K562 (cell line): ENCODE measurements around the gene GFI1B. TPM values are rescaled to one million over a fixed set of nuclear protein-coding genes. Genes with fewer than 3 reads are reported as not detected.
"Not testable (repeated sequence)": the region's sequence is repeated elsewhere in the genome, so short reads cannot be mapped to it uniquely, and the experiment has no call there.

Source experiments
- ATAC-seq: fragments of 200-7000 bp; cut with Tn5 transposase; 3 replicates; pipeline ENCODE4 v1.9.1; 2020; ENCODE audit warnings: moderate library complexity
- BruUV-seq: library from RNA; stranded (reverse); fragments of 400-500 nt; replicated peaks from 2 replicates; lab custom pipeline; 2021; lab: Mats Ljungman, UMichigan
- CTCF ChIA-PET: fragments of 300-600 bp; formaldehyde crosslinking; extraction: SDS; loops from one replicate; lab custom pipeline; 2021; ENCODE audit warnings: low intra/inter-chr PET ratio; lab: Yijun Ruan, JAX
- POLR2A ChIA-PET: fragments of 300-600, 350-650 bp; sonication (Branson Sonifier 250); formaldehyde crosslinking; extraction: SDS; loops from one replicate; lab custom pipeline; 2021; ENCODE audit warnings: antibody characterized with exemption, inconsistent platforms; lab: Yijun Ruan, JAX
- DNase-seq, 4 experiments: peaks; one replicate each; pipeline versions ENCODE4 v3.0.0 to v3.0.0-alpha.2; 2011 to 2018; ENCODE audit warnings: low spot score in 3 of 4, mixed read lengths in 3 of 4; ENCODE audit errors: extremely low read depth in 1 of 4
- FAIRE-seq: peaks from 2 replicates; lab custom pipeline; 2011; peaks lifted over from hg19 to GRCh38; lab: Jason Lieb, UNC
- H2AFZ ChIP-seq: 2 replicates; pipeline ENCODE4 v1.6.0; 2011; ENCODE audit warnings: low read depth, low read length, control low read depth, inconsistent platforms
- H3K27ac ChIP-seq: fragments of 200-600 bp; 3 replicates; pipeline ENCODE4 v1.8.0; 2011; ENCODE audit warnings: low read depth, mild to moderate bottlenecking, control low read depth, inconsistent platforms, low read length, moderate library complexity, mixed read lengths; ENCODE audit errors: extremely low read depth
- H3K27me3 ChIP-seq, 2 experiments: fragments of 300-600 bp in 1 of 2; 2 replicates in 1 of 2; 3 replicates in 1 of 2; pipeline versions ENCODE4 v1.6.0 to v1.8.0; 2011; ENCODE audit warnings: inconsistent platforms in 2 of 2, low read length in 2 of 2, mild to moderate bottlenecking in 1 of 2, mixed read lengths in 1 of 2, moderate library complexity in 1 of 2; ENCODE audit not compliant: control insufficient read depth in 2 of 2, insufficient read depth in 2 of 2
- H3K36me3 ChIP-seq: fragments of 300-600 bp; 3 replicates; pipeline ENCODE4 v1.8.0; 2011; ENCODE audit warnings: mild to moderate bottlenecking, low read length, inconsistent platforms; ENCODE audit not compliant: control insufficient read depth, insufficient read depth
- H3K4me1 ChIP-seq, 2 experiments: fragments of 200-600 bp in 1 of 2; replicated peaks in 1 of 2; 2 replicates in 1 of 2; 3 replicates in 1 of 2; pipeline versions ENCODE4 v1.5.1 to v1.8.0; 2011; ENCODE audit warnings: inconsistent platforms in 2 of 2, low read length in 2 of 2, mild to moderate bottlenecking in 1 of 2, mixed read lengths in 1 of 2, moderate library complexity in 1 of 2; ENCODE audit not compliant: control insufficient read depth in 2 of 2, insufficient read depth in 2 of 2
- H3K4me2 ChIP-seq: 2 replicates; pipeline ENCODE4 v1.6.1; 2011; ENCODE audit warnings: low read length, control low read depth, inconsistent platforms, mixed read lengths; ENCODE audit not compliant: insufficient read depth
- H3K4me3 ChIP-seq: fragments of 200-600 bp; sonication (generic), shearing (Covaris generic); 2 replicates; pipeline ENCODE4 v1.5.1; 2016; ENCODE audit warnings: control low read depth, inconsistent platforms
- H3K79me2 ChIP-seq: fragments of 200-600 bp; 3 replicates; pipeline ENCODE4 v1.8.0; 2011; ENCODE audit warnings: low read length, inconsistent platforms; ENCODE audit not compliant: control insufficient read depth, insufficient read depth
- H3K9ac ChIP-seq, 2 experiments: 2 replicates each; pipeline versions ENCODE4 v1.6.0 to v1.6.1; 2011; ENCODE audit warnings: low read depth in 2 of 2, low read length in 2 of 2, control low read depth in 1 of 2, inconsistent platforms in 1 of 2, mild to moderate bottlenecking in 1 of 2, mixed read lengths in 1 of 2; ENCODE audit not compliant: insufficient read depth in 1 of 2
- H3K9me1 ChIP-seq: one replicate; pipeline ENCODE4 v1.6.0; 2011; ENCODE audit warnings: inconsistent platforms, mild to moderate bottlenecking, low read length, moderate library complexity; ENCODE audit not compliant: control insufficient read depth, insufficient read depth
- H3K9me3 ChIP-seq: replicated peaks from 2 replicates; pipeline ENCODE4 v1.5.1; 2011; ENCODE audit warnings: low read depth, low read length, inconsistent platforms; ENCODE audit not compliant: control insufficient read depth, insufficient read depth
- H4K20me1 ChIP-seq: replicated peaks from 2 replicates; pipeline ENCODE4 v1.6.1; 2011; ENCODE audit warnings: low read length, inconsistent platforms, mixed read lengths; ENCODE audit not compliant: control insufficient read depth, insufficient read depth
- BCOR ChIP-seq: fragments of 450-650 bp; IDR thresholded peaks from 2 replicates; pipeline ENCODE4 v1.6.1; 2016
- CBFA2T3 ChIP-seq: fragments of 450-650 bp; IDR thresholded peaks from 2 replicates; pipeline ENCODE4 v1.6.1; 2017
- CEBPB ChIP-seq: fragments of 450-650 bp; IDR thresholded peaks from 2 replicates; pipeline ENCODE4 v1.6.1; 2016; ENCODE audit warnings: missing genetic modification characterization, missing compliant biosample characterization
- TGIF2 ChIP-seq: sonication (generic); formaldehyde crosslinking; IDR thresholded peaks from 2 replicates; pipeline ENCODE4 v1.8.1; 2022; ENCODE audit warnings: mild to moderate bottlenecking, missing genetic modification reagents, moderate library complexity
- ZNF121 ChIP-seq: sonication (generic); formaldehyde crosslinking; conservative IDR thresholded peaks from 2 replicates; pipeline ENCODE4 v1.8.0; 2022; ENCODE audit warnings: missing genetic modification reagents
- WGBS: fragments of 100-300 bp; shearing (Covaris generic); methylation state at CpG from one replicate; pipeline ENCODE4 v1.1.6; 2016; ENCODE audit warnings: low coverage, mixed read lengths; ENCODE audit not compliant: insufficient coverage; ENCODE audit errors: missing lambda C conversion rate; 5-methylcytosine and 5-hydroxymethylcytosine counted together
- in situ Hi-C: fragments of 300-500 bp; cut with MboI; formaldehyde crosslinking; loops from 4 replicates; pipeline ENCODE4 v1.15.0; 2018; ENCODE audit warnings: inconsistent platforms, mixed read lengths
- intact Hi-C: fragments of 100-400 bp; cut with micrococcal nuclease; formaldehyde crosslinking; loops from 2 replicates; pipeline ENCODE4 v1.14.2; 2022
- polyA plus RNA-seq, 8 experiments: library from polyadenylated mRNA; depleted of rRNA in 4 of 8; stranded (reverse) in 5 of 8; unstranded in 3 of 8; fragments of >200 nt; fragmentation: Nextera tagmentation in 2 of 8; fragmentation: Illumina TruSeq in 1 of 8; extraction: Ambion mirVana in 2 of 8; extraction: Trizol in 1 of 8; gene quantifications; 2 replicates each; pipeline versions ENCODE4 v1.2.1 to v1.2.3, GENCODE V29; 2011 to 2014; ENCODE audit warnings: inconsistent platforms in 1 of 8, missing spikeins in 1 of 8
- total RNA-seq, 7 experiments: library from RNA; depleted of rRNA in 6 of 7; stranded (reverse); fragments of >200 nt in 6 of 7; fragmentation: Illumina TruSeq in 2 of 7; extraction: Trizol in 2 of 7; gene quantifications; 2 replicates each; pipeline versions ENCODE4 v1.2.1 to v1.2.3, GENCODE V29; 2011 to 2021; ENCODE audit warnings: low replicate concordance in 1 of 7
- TF ChIP-seq, protein P1 (sequence below), 2 experiments: IDR thresholded peaks; 2 replicates each; pipeline ENCODE4 v1.6.1; 2011; ENCODE audit warnings: borderline replicate concordance in 1 of 2, control low read depth in 1 of 2, low read depth in 1 of 2, low read length in 1 of 2, mild to moderate bottlenecking in 1 of 2, mixed read lengths in 1 of 2, moderate library complexity in 1 of 2; ENCODE audit not compliant: insufficient read depth in 1 of 2, insufficient read length in 1 of 2, poor library complexity in 1 of 2, severe bottlenecking in 1 of 2; ENCODE audit errors: extremely low read depth in 1 of 2
- TF ChIP-seq, protein P2 (sequence below): fragments of 150-350 bp; IDR thresholded peaks from 2 replicates; pipeline ENCODE4 v1.6.1; 2014; ENCODE audit warnings: low read depth, mild to moderate bottlenecking, low read length, borderline replicate concordance

The GFI1B gene
- total and polyA plus RNA-seq, 9 of the 15 experiments (the other 6 are each of a cell fraction or from before 2014, with no cell fraction given) = 8.0 to 75.7 (median 34.5) TPM

DNA sequence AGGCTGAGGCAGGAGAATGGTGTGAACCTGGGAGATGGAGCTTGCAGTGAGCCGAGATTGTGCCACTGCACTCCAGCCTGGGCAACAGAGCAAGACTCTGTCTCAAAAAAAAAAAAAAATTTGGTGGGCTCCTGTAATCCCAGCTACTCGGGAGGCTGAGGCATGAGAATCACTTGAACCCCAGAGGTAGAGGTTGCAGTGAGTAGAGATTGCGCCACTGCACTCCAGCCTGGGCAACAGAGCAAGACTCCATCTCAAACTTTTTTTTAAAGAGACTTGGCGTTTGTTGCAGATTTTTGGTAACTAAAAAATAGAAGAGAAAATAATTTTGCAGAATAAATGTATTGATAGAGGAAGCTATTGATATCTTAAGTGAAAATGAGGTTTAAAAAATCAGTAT lies 19.7 kb downstream of the GFI1B start:
- H2AFZ ChIP-seq, H3K27ac ChIP-seq, H3K9me3 ChIP-seq, FAIRE-seq, in situ Hi-C loops, CTCF ChIA-PET, H3K4me2 ChIP-seq, H3K79me2 ChIP-seq, DNase-seq, H3K9me1 ChIP-seq, H3K27me3 ChIP-seq, ATAC-seq, H3K4me3 ChIP-seq, BruUV-seq, H3K9ac ChIP-seq, intact Hi-C loops, H4K20me1 ChIP-seq: not testable (repeated sequence)
- POLR2A ChIA-PET = interaction anchor here (0.7 kb wide), 1 partner anchor 525 kb away, joined by 3 read pairs; no protein-coding TSS in a partner anchor
- WGBS = 84% methylated on average over 3 of the region's 4 CpGs
- peak; percentile 72 for TF ChIP-seq CEBPB (tag)
- peak; percentile 86 for TF ChIP-seq ZNF121 (CRISPR knock-in tag)
- TF ChIP-seq BCOR = peak; percentile 62
- Histone ChIP-seq H3K36me3 (peaks cover 13% of the 10 kb centered on the region; the same call in 2 of the 3 replicates), H3K4me1 (peaks cover 83 to 84% of the 10 kb centered on the region in 2 experiments)

DNA sequence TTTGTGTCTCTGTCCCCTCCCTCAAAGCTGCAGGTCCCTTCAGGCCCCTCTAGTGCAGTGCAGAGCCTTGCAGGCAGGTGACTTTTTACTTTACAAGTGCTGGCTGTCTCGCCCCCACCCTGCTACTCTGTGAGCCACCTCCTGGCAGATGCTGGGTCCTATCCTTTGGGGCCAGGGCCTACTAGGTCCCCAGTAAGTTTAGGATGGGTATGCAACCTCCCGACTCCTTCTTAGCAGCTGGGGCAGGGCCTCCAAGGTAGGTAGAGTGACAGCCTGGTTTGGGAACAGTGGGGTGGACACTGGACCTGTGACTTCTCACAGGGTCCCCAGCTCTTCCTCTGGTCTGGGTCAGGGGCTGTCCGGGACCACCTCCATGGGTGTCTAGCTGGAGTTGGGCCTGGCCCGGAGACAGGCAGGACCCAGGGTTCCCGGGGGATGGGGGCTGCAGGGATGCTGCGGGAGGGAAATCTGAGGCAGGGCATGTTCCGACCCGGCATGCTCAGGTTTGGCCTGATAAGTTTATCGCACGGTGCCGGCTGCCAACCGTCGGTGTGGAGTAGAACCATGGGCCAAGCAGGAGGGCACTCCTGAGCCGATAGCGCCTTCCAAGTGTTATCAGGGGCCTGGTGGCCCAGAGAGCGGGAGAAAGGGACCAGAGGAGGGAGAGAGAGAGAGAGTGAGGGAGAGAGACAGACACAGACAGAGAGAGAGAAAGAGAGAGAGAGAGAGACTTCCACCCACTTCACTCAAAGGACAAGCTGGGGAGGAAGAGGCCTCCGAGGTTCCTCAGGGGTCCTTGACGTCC lies 20.5 kb downstream of the GFI1B start:
- Histone ChIP-seq H3K4me1 (peaks cover 83 to 86% of the 10 kb centered on the region in 2 experiments), H3K27ac (peak overlapping the region; percentile 78), H3K4me2 (peak overlapping the region; percentile 59), H3K79me2 (peaks cover 2% of the 10 kb centered on the region; the same call in 1 of the 3 replicates), H4K20me1 (no peaks in the 10 kb centered on the region), H3K4me3 (no peak overlapping the region), H3K9me1 (peaks cover 9% of the 10 kb centered on the region), H2AFZ (peak overlapping the region; percentile 51), H3K36me3 (peaks cover 5% of the 10 kb centered on the region; the same call in 1 of the 3 replicates), H3K27me3 (no peaks in the 10 kb centered on the region), H3K9ac (peak overlapping the region; percentile 67 to 74), H3K9me3 (no peaks in the 10 kb centered on the region)
- peak; percentile 35 for ATAC-seq
- peak; percentile 83 for FAIRE-seq
- 6% methylated on average over 13 of the region's 18 CpGs for WGBS
- intact Hi-C loops = no loop called here
- ChIA-PET CTCF (no interaction called here), POLR2A (interaction anchor here (0.7 to 1.7 kb wide), 4 partner anchors 15 to 524 kb away, joined by 3 to 7 read pairs (median 4); partner anchors contain the start of gene GTF3C5)
- BruUV-seq = no TSS peak
- in situ Hi-C loops = no loop called here
- peak; percentile 77 to 93 (median 80) for DNase-seq
- TF ChIP-seq, protein P1, sequence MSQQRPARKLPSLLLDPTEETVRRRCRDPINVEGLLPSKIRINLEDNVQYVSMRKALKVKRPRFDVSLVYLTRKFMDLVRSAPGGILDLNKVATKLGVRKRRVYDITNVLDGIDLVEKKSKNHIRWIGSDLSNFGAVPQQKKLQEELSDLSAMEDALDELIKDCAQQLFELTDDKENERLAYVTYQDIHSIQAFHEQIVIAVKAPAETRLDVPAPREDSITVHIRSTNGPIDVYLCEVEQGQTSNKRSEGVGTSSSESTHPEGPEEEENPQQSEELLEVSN (IDR thresholded peaks at IDR 0.05; ENCODE audit: borderline replicate concordance in 1 of 2, extremely low read depth in 1 of 2, insufficient read depth in 1 of 2, insufficient read length in 1 of 2, low read depth in 1 of 2, low read length in 1 of 2, poor library complexity in 1 of 2, severe bottlenecking in 1 of 2) = peak in 1 of 2 experiments; percentile 52
- TF ChIP-seq, protein P2, sequence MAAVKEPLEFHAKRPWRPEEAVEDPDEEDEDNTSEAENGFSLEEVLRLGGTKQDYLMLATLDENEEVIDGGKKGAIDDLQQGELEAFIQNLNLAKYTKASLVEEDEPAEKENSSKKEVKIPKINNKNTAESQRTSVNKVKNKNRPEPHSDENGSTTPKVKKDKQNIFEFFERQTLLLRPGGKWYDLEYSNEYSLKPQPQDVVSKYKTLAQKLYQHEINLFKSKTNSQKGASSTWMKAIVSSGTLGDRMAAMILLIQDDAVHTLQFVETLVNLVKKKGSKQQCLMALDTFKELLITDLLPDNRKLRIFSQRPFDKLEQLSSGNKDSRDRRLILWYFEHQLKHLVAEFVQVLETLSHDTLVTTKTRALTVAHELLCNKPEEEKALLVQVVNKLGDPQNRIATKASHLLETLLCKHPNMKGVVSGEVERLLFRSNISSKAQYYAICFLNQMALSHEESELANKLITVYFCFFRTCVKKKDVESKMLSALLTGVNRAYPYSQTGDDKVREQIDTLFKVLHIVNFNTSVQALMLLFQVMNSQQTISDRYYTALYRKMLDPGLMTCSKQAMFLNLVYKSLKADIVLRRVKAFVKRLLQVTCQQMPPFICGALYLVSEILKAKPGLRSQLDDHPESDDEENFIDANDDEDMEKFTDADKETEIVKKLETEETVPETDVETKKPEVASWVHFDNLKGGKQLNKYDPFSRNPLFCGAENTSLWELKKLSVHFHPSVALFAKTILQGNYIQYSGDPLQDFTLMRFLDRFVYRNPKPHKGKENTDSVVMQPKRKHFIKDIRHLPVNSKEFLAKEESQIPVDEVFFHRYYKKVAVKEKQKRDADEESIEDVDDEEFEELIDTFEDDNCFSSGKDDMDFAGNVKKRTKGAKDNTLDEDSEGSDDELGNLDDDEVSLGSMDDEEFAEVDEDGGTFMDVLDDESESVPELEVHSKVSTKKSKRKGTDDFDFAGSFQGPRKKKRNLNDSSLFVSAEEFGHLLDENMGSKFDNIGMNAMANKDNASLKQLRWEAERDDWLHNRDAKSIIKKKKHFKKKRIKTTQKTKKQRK = no peak
- TF ChIP-seq TGIF2 (no peak), CBFA2T3 (peak; percentile 99)
